ENCODE measurements around the gene REEP3.

The REEP3 gene

DNA sequence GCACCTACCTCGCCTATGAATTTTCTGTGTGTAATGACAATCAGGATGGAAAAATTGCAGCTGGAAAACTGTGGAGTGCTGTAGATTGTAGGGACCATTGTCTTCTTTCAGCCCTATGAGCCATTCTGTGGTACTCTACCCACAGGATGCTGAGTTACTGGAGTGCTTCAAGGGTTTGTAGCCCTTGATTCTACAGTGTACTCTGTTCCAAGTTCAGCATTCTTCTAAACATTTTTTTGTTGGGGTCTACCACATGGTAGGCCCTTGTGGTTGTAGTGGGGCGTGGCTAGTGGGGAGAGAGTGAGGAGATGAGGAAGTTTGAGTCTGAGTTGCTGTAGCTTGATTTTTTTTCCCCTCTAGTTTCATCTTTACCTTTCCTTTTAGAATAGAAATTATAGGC is 33.5 kb downstream of the REEP3 start:
- Histone ChIP-seq H4K20me1 (ENCODE audit: insufficient read depth) (no peaks in the 10 kb centered on the region), H3K36me3 (ENCODE audit: insufficient read depth) (no peaks in the 10 kb centered on the region), H3K4me3 (IDR thresholded peaks at IDR 0.05; ENCODE audit: insufficient read depth, low read depth, low read length) (no peak overlapping the region), H3K4me1 (ENCODE audit: low read depth, poor library complexity, severe bottlenecking) (peaks cover 19% of the 10 kb centered on the region), H3K79me2 (ENCODE audit: insufficient read depth, low read depth) (peaks cover 4% of the 10 kb centered on the region; the same call in 1 of the 2 replicates), H2AFZ (ENCODE audit: low read depth) (no peak overlapping the region), H3K9ac (no peak overlapping the region), H3K27ac (no peak overlapping the region), H3K4me2 (peak overlapping the region; percentile 26), H3K27me3 (ENCODE audit: insufficient read depth, low read depth) (no peaks in the 10 kb centered on the region)
- TF ChIP-seq, protein P1, sequence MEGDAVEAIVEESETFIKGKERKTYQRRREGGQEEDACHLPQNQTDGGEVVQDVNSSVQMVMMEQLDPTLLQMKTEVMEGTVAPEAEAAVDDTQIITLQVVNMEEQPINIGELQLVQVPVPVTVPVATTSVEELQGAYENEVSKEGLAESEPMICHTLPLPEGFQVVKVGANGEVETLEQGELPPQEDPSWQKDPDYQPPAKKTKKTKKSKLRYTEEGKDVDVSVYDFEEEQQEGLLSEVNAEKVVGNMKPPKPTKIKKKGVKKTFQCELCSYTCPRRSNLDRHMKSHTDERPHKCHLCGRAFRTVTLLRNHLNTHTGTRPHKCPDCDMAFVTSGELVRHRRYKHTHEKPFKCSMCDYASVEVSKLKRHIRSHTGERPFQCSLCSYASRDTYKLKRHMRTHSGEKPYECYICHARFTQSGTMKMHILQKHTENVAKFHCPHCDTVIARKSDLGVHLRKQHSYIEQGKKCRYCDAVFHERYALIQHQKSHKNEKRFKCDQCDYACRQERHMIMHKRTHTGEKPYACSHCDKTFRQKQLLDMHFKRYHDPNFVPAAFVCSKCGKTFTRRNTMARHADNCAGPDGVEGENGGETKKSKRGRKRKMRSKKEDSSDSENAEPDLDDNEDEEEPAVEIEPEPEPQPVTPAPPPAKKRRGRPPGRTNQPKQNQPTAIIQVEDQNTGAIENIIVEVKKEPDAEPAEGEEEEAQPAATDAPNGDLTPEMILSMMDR (conservative IDR thresholded peaks at IDR 0.05; ENCODE audit: low read depth, low read length): no peak

DNA sequence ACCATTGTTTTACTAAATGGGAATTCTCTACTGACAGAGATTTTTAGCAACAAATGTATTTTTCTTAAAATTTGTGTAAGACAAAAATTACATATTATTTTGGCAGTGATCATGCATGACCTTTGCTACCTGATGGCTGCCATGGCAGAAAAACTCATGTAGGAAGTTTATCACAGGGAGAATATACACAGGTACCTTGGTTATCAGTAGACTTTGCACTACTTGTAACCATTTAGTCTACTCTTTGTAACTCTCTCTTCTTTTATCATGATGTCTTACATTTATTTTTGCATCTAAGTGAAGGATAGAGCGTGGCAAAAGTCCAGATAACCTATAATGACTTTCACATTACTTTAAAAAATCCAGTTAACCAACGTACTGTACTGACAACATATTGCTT is 34.1 kb downstream of the REEP3 start:
- H4K20me1 ChIP-seq (ENCODE audit: insufficient read depth): no peaks in the 10 kb centered on the region

DNA sequence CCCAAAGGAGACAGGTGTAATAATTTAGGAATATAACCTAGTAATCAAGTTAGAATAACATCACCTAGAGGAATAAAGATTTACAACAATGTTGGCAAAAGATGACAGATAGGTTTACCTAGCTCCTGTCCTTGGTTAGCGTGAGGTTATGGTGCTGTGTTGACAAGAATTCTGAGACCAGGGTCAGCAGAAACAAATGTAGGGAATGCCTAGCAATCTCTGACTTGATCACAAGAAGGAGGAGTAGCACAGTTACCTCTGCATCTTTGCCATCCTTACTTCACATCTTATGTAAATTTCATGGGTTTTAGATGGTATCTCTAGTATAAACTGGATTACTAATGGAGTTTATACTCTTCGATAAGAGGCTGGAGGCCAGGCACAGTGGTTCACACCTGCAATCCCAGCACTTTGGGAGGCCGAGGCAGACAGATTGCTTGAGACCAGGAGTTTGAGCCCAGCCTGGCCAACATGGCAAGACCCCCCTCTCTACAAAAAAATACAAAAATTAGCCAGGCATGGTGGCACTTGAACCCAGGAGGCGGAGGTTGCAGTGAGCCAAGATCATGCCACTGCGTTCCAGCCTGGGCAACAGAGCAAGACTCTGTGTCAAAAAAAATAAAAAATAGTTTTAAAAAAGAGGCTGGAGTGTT is 37.1 kb downstream of the REEP3 start:
- peaks cover 4% of the 10 kb centered on the region; the same call in 1 of the 2 replicates for H3K79me2 ChIP-seq (ENCODE audit: insufficient read depth, low read depth)
- H3K36me3 ChIP-seq (ENCODE audit: insufficient read depth): no peaks in the 10 kb centered on the region
- no peak overlapping the region for H3K9ac ChIP-seq
- TF ChIP-seq, protein P1 (conservative IDR thresholded peaks at IDR 0.05; ENCODE audit: low read depth, low read length): no peak
- H3K27me3 ChIP-seq (ENCODE audit: insufficient read depth, low read depth): no peaks in the 10 kb centered on the region
- H3K4me3 ChIP-seq (IDR thresholded peaks at IDR 0.05; ENCODE audit: insufficient read depth, low read depth, low read length): no peak overlapping the region
- no peak overlapping the region for H2AFZ ChIP-seq (ENCODE audit: low read depth)
- peaks cover 19% of the 10 kb centered on the region for H3K4me1 ChIP-seq (ENCODE audit: low read depth, poor library complexity, severe bottlenecking)
- no peak overlapping the region for H3K27ac ChIP-seq
- H3K4me2 ChIP-seq: no peak overlapping the region
- H4K20me1 ChIP-seq (ENCODE audit: insufficient read depth): no peaks in the 10 kb centered on the region

More for the DNA sequence above, 34.1 kb downstream of the REEP3 start:
- no peak overlapping the region for H3K4me3 ChIP-seq (IDR thresholded peaks at IDR 0.05; ENCODE audit: insufficient read depth, low read depth, low read length)
- TF ChIP-seq, protein P1 (conservative IDR thresholded peaks at IDR 0.05; ENCODE audit: low read depth, low read length): no peak
- peak overlapping the region; percentile 26 for H3K4me2 ChIP-seq
- H3K79me2 ChIP-seq (ENCODE audit: insufficient read depth, low read depth): peaks cover 4% of the 10 kb centered on the region; the same call in 1 of the 2 replicates
- H3K36me3 ChIP-seq (ENCODE audit: insufficient read depth): no peaks in the 10 kb centered on the region
- H3K4me1 ChIP-seq (ENCODE audit: low read depth, poor library complexity, severe bottlenecking): peaks cover 19% of the 10 kb centered on the region
- no peak overlapping the region for H3K27ac ChIP-seq
- no peaks in the 10 kb centered on the region for H3K27me3 ChIP-seq (ENCODE audit: insufficient read depth, low read depth)
- H2AFZ ChIP-seq (ENCODE audit: low read depth): no peak overlapping the region
- H3K9ac ChIP-seq: no peak overlapping the region

DNA sequence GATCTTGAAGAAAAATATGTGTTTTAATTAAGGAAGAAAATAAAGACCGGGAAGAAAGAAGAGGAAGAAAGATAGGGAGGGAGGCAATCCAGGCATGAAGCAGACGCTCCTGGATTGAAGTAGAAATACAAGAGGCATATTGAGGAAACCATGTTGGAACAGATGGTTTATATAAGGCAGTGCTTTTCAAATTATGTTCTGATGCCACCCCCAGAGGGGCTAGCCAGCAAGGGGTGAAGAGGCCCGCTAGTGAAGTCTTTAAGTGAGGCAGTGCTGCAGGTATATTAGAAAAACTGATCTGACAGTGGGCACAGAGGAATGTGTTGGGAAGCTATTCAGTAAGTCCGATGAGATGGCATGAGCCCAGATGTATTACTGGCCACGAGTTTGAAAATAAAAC is 40.1 kb downstream of the REEP3 start:
- H2AFZ ChIP-seq (ENCODE audit: low read depth): no peak overlapping the region
- no peak overlapping the region for H3K4me3 ChIP-seq (IDR thresholded peaks at IDR 0.05; ENCODE audit: insufficient read depth, low read depth, low read length)
- no peaks in the 10 kb centered on the region for H3K36me3 ChIP-seq (ENCODE audit: insufficient read depth)
- no peaks in the 10 kb centered on the region for H3K27me3 ChIP-seq (ENCODE audit: insufficient read depth, low read depth)
- H3K4me1 ChIP-seq (ENCODE audit: low read depth, poor library complexity, severe bottlenecking): no peaks in the 10 kb centered on the region
- no peak overlapping the region for H3K4me2 ChIP-seq
- no peak overlapping the region for H3K27ac ChIP-seq
- H3K9ac ChIP-seq: no peak overlapping the region
- TF ChIP-seq, protein P1 (conservative IDR thresholded peaks at IDR 0.05; ENCODE audit: low read depth, low read length): no peak
- H3K79me2 ChIP-seq (ENCODE audit: insufficient read depth, low read depth): peaks cover 8% of the 10 kb centered on the region; the same call in 1 of the 2 replicates
- no peaks in the 10 kb centered on the region for H4K20me1 ChIP-seq (ENCODE audit: insufficient read depth)

Data from KMS-11 (cell line).